ENCODE results near the gene ZXDB.

ZXDB gene

GRCh38 chrX:57640674-57641016 lies 48.8 kb downstream of the ZXDB start:
- no peaks in the 10 kb centered on the region for H4K20me1 ChIP-seq (ENCODE audit: insufficient read depth)
- no peaks in the 10 kb centered on the region for H3K79me2 ChIP-seq (ENCODE audit: insufficient read depth, low read depth)
- no peak overlapping the region for H3K4me3 ChIP-seq (IDR thresholded peaks at IDR 0.05; ENCODE audit: insufficient read depth, low read depth, low read length)
- H3K4me1 ChIP-seq (ENCODE audit: low read depth, poor library complexity, severe bottlenecking), result no peaks in the 10 kb centered on the region
- no peak for TF ChIP-seq CTCF (conservative IDR thresholded peaks at IDR 0.05; ENCODE audit: low read depth, low read length)
- H2AFZ ChIP-seq (ENCODE audit: low read depth), result no peak overlapping the region
- no peaks in the 10 kb centered on the region for H3K27me3 ChIP-seq (ENCODE audit: insufficient read depth, low read depth)
- H3K36me3 ChIP-seq (ENCODE audit: insufficient read depth), result no peaks in the 10 kb centered on the region
- no peak overlapping the region for H3K4me2 ChIP-seq
- no peak overlapping the region for H3K27ac ChIP-seq
- no peak overlapping the region for H3K9ac ChIP-seq

- TF ChIP-seq CTCF (conservative IDR thresholded peaks at IDR 0.05; ENCODE audit: low read depth, low read length), result no peak
- H3K9ac ChIP-seq, result no peak overlapping the region
These were observed 49.5 kb downstream of the ZXDB start for GRCh38 chrX:57641338-57641737.

GRCh38 chrX:57643698-57644097 lies 51.9 kb downstream of the ZXDB start:
- Histone ChIP-seq H3K9ac (no peak overlapping the region), H4K20me1 (ENCODE audit: insufficient read depth) (no peaks in the 10 kb centered on the region), H3K36me3 (ENCODE audit: insufficient read depth) (no peaks in the 10 kb centered on the region), H3K27me3 (ENCODE audit: insufficient read depth, low read depth) (no peaks in the 10 kb centered on the region), H2AFZ (ENCODE audit: low read depth) (no peak overlapping the region), H3K27ac (no peak overlapping the region), H3K4me2 (no peak overlapping the region), H3K79me2 (ENCODE audit: insufficient read depth, low read depth) (no peaks in the 10 kb centered on the region), H3K4me1 (ENCODE audit: low read depth, poor library complexity, severe bottlenecking) (no peaks in the 10 kb centered on the region), H3K4me3 (IDR thresholded peaks at IDR 0.05; ENCODE audit: insufficient read depth, low read depth, low read length) (no peak overlapping the region)
- no peak for TF ChIP-seq CTCF (conservative IDR thresholded peaks at IDR 0.05; ENCODE audit: low read depth, low read length)

More at GRCh38 chrX:57641338-57641737, 49.5 kb downstream of the ZXDB start:
- Histone ChIP-seq H3K27me3 (ENCODE audit: insufficient read depth, low read depth) (no peaks in the 10 kb centered on the region), H2AFZ (ENCODE audit: low read depth) (no peak overlapping the region), H3K36me3 (ENCODE audit: insufficient read depth) (no peaks in the 10 kb centered on the region), H3K79me2 (ENCODE audit: insufficient read depth, low read depth) (no peaks in the 10 kb centered on the region), H3K4me1 (ENCODE audit: low read depth, poor library complexity, severe bottlenecking) (no peaks in the 10 kb centered on the region), H4K20me1 (ENCODE audit: insufficient read depth) (no peaks in the 10 kb centered on the region), H3K4me3 (IDR thresholded peaks at IDR 0.05; ENCODE audit: insufficient read depth, low read depth, low read length) (no peak overlapping the region), H3K27ac (no peak overlapping the region), H3K4me2 (no peak overlapping the region)

- Histone ChIP-seq H3K36me3 (ENCODE audit: insufficient read depth) (no peaks in the 10 kb centered on the region), H3K9ac (no peak overlapping the region), H4K20me1 (ENCODE audit: insufficient read depth) (no peaks in the 10 kb centered on the region), H3K27me3 (ENCODE audit: insufficient read depth, low read depth) (no peaks in the 10 kb centered on the region), H2AFZ (ENCODE audit: low read depth) (no peak overlapping the region), H3K79me2 (ENCODE audit: insufficient read depth, low read depth) (no peaks in the 10 kb centered on the region), H3K27ac (no peak overlapping the region), H3K4me3 (IDR thresholded peaks at IDR 0.05; ENCODE audit: insufficient read depth, low read depth, low read length) (no peak overlapping the region), H3K4me2 (no peak overlapping the region), H3K4me1 (ENCODE audit: low read depth, poor library complexity, severe bottlenecking) (no peaks in the 10 kb centered on the region)
- no peak for TF ChIP-seq CTCF (conservative IDR thresholded peaks at IDR 0.05; ENCODE audit: low read depth, low read length)
These were observed 55.2 kb downstream of the ZXDB start for GRCh38 chrX:57647020-57647419.
